Hematopoietic multipotent progenitor cell (in vitro differentiated cells): ENCODE results near the gene SAFB2. TPM values are rescaled to one million over a fixed set of nuclear protein-coding genes. Genes with fewer than 3 reads are reported as not detected.

Experiments used
- DNase-seq, 3 donors: peaks; one replicate each; pipeline ENCODE4 v3.0.0-alpha.2; 2011 to 2015; ENCODE audit warnings: low read depth in 2 of 3, low spot score in 2 of 3
- small RNA-seq: library from RNA; depleted of rRNA; stranded (forward); fragments of <200 nt; gene quantifications from one replicate; pipeline ENCODE3, GENCODE V24; 2012
- total RNA-seq: library from RNA; depleted of rRNA; stranded (reverse); fragments of >200 nt; gene quantifications from one replicate; pipeline ENCODE4 v1.2.3, GENCODE V29; 2012

SAFB2 gene
- total RNA-seq, 1 donor: 52.0 TPM

DNA sequence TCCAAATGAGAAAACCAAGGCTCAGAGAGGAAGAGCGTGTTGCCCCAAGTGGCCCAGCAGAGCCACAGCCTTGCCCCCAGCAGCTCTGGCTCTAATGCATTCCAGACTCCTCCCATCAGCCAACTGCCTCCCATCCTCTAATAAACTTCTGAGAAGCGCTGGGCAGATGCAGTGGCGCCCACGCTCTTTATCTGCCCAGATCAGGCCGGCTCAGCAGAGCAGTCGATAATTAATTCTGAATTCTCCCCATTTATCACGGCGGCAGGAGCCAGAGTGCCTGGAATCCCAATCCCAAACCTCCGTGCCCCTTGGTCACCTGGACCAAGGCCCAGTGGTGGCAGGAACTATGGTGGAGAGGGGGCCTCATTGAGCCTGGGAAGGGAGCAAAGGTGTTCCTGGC, 68.7 kb downstream of the SAFB2 start:
- no peak for DNase-seq

DNA sequence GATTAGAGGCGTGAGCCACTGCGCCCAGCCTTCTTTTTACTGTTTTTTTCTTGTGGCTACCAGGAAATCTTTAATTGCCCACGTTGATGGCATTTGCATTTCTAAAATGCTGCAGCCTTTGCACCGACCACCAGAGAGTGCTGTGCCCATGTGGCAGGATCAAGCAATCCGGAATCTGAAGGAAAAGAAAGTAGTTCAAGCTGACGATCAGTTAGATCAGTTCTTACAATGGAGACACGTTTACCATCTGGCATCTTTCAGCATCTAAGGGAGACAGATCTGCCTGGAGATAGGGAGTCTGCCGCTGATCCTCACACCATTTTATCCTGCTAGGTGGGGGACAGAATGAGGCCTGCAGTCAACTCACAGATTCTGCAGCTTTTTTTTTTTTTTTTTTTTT, 74.7 kb downstream of the SAFB2 start:
- peak in 2 of 3 donors; percentile 68 to 69 for DNase-seq

DNA sequence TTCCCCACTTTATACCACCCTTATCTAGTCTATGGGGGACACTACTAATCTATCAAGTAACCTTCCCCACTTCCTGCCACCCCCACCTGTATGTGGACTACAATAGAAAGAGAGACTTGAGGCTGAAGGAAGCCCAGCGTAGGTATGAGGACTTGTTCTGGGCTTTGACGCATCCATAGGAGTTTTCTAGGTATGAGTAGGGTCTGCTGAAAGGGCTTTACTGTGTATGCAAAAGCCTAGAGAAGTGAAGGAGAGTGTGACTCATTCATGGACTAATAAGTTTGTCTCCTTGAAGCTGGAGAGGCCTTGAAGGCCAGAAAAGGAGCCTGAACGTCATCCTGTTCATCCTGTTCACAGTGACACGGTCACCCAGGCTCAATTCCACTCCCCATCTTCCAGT, 76.6 kb downstream of the SAFB2 start:
- no peak for DNase-seq

DNA sequence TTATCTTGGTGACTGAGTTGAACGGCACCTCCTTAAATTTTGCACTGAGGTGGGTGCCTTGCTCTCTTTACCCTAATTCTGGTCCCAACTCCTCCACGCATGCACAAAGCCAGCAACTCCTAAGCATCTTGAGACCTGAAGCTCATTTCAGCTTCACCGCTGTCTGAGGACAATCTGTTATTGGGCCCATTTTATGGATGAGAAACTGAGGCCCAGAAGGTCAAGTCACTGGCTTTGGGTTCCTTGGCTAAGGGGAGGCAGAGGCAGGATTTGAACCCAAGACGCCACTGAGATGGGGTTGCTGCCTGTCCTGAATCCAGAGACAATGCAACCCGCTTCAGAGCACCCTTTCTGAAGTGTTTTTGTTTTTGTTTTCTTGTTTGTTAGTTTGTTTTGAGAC, 77.5 kb downstream of the SAFB2 start:
- DNase-seq: no peak

DNA sequence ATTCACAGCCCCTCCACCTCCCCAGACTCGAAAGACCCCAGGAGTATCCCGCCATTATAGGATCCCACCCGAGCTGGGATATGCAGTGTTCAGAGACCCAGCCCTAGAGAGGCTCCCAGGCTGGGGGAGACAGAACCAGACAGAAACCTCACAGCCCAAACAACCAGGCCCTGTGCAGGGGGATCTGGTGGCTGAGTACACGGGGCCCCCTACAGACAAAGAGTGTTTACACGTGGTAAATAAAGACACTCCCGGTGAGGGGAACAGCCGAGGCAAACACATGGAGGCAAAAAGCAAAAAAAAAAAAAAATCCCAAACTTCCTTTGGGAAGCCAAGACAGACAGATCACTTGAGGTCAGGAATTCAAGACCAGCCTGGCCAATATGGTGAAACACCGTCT, 79.9 kb downstream of the SAFB2 start:
- DNase-seq: no peak

DNA sequence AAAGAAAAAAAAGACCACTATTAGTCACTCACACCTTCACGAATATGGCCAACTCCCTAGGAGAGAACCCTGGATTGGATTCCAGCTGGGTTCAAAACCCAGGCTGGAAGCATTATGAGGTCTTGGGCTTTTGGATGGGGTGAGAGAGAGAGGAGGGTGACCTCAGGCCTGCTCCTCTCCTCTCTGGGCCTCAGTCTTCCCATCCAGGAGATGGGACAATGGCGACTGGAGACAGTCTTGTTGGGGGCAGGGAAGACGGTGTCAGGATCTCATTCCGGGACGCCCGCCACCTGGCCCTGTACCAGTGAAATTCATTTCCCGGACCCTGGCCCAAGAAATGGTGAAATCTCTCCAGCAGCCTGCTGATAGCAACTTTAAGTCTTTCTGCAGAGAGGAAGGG, 81.1 kb downstream of the SAFB2 start:
- DNase-seq: no peak

DNA sequence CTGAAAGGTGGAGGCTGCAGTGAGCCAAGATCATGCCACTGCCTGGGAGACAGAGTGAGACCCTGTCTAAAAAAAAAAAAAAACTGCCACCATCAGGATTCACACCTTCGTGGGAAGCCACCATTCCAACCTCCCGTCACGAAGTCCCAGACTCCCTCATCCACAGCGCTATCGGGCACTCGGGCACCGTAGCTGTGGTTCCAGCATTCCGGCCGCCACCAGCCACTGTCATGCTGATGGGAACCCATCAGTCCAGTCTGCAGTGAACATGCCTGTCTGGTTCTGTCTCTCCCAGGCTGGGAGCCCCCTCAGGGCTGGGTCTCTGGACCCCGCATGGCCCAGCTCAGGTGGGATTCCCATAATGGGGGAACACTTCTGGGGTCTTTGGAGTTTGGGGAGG, 82.4 kb downstream of the SAFB2 start:
- DNase-seq: no peak

DNA sequence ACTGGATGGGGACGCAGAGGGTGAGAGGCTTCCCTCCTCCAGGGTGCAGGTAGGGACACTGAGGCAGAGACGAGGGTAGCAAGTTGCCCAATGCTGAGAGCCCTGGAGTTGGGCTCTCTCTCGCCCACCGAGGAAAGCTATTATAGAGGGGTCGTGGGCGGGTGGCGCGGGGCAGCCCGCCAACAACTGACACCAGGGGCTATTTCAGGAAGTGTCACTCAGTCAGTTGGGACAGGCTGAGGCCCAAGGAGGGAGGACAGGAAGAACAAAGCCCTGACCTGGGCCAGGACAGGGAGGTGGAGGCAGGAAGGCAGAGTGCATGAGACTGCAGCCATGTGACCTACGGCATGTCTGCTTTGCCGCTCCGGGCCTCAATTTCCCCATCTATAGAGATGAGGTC, 84.7 kb downstream of the SAFB2 start:
- no peak for DNase-seq

Small RNAs within 50 kb of the gene (small RNA-seq; reads per million reads assigned to genes)
- 0.27 reads per million for gene SNRPEP4

Other genes with a start within 250 kb of the SAFB2 start
- gene ZNRF4, start 167.4 kb downstream of the SAFB2 start, total RNA-seq: not detected
- gene TINCR, start 54.8 kb downstream of the SAFB2 start, total RNA-seq: 0.27 TPM
- gene SAFB, start 307 bp upstream of the SAFB2 start, total RNA-seq: 101 TPM
- gene MICOS13, start 57.7 kb upstream of the SAFB2 start, total RNA-seq: 27.5 TPM
- 8.1 TPM for gene HSD11B1L, start 58.3 kb upstream of the SAFB2 start, total RNA-seq
- 801 TPM for gene RPL36, start 67.5 kb upstream of the SAFB2 start, total RNA-seq
- 78.6 TPM for gene LONP1, start 97.4 kb upstream of the SAFB2 start, total RNA-seq
- gene CATSPERD, start 97.9 kb upstream of the SAFB2 start, total RNA-seq: not detected
- gene PRR22, start 162.0 kb upstream of the SAFB2 start, total RNA-seq: 2.2 TPM
- gene DUS3L, start 168.4 kb upstream of the SAFB2 start, total RNA-seq: 98.0 TPM
- gene NRTN, start 182.3 kb upstream of the SAFB2 start, total RNA-seq: 0.54 TPM
- gene FUT6, start 216.9 kb upstream of the SAFB2 start, total RNA-seq: 2.4 TPM
- gene FUT3, start 228.7 kb upstream of the SAFB2 start, total RNA-seq: under 0.01 TPM
- gene FUT5, start 247.8 kb upstream of the SAFB2 start, total RNA-seq: 0.54 TPM